GM21576 (cell line): ENCODE data around the gene RGS19.

ENCODE experiments used
- ATAC-seq: cut with Tn5 transposase; IDR thresholded peaks from one replicate; pipeline ENCODE4 v1.9.1; 2021; ENCODE audit warnings: mild to moderate bottlenecking, moderate library complexity; ENCODE audit not compliant: unreplicated experiment

RGS19 gene

GRCh38 chr20:64108731-64109681 lies 29.7 kb upstream of the RGS19 start:
- ATAC-seq = no peak

GRCh38 chr20:64107736-64108457 lies 28.6 kb upstream of the RGS19 start:
- ATAC-seq = no peak

- no peak for ATAC-seq
These were observed 27.8 kb upstream of the RGS19 start, which contains the start of gene NPBWR2 for GRCh38 chr20:64106981-64107735. Gene NPBWR2 (minus strand): TSS chr20:64107565. CDS start chr20:64106831, 734 bp downstream.

GRCh38 chr20:64106435-64106961 lies 27.2 kb upstream of the RGS19 start:
- no peak for ATAC-seq

GRCh38 chr20:64105846-64106434 lies 26.6 kb upstream of the RGS19 start:
- ATAC-seq = no peak

GRCh38 chr20:64104667-64105451 lies 25.5 kb upstream of the RGS19 start:
- ATAC-seq = no peak

GRCh38 chr20:64103871-64104666 lies 24.8 kb upstream of the RGS19 start:
- ATAC-seq = no peak

- no peak for ATAC-seq
These were observed 23.5 kb upstream of the RGS19 start for GRCh38 chr20:64102647-64103354.

GRCh38 chr20:64101731-64102621 lies 22.7 kb upstream of the RGS19 start:
- ATAC-seq = peak; percentile 49

- no peak for ATAC-seq
These were observed 21.8 kb upstream of the RGS19 start for GRCh38 chr20:64100946-64101688.

- no peak for ATAC-seq
These were observed 21.2 kb upstream of the RGS19 start for GRCh38 chr20:64100566-64100888.

GRCh38 chr20:64099880-64100565 lies 20.7 kb upstream of the RGS19 start:
- no peak for ATAC-seq

GRCh38 chr20:64099086-64099786 lies 19.9 kb upstream of the RGS19 start:
- ATAC-seq = no peak

GRCh38 chr20:64098471-64099013 lies 19.2 kb upstream of the RGS19 start:
- ATAC-seq = no peak

- ATAC-seq = no peak
These were observed 17.2 kb upstream of the RGS19 start for GRCh38 chr20:64096535-64096934.
